HG03139 (cell line): ENCODE results near the gene CYP1A2.

Source experiments
- ATAC-seq: cut with Tn5 transposase; IDR thresholded peaks from one replicate; pipeline ENCODE4 v1.9.1; 2021; ENCODE audit not compliant: unreplicated experiment

The CYP1A2 gene

DNA sequence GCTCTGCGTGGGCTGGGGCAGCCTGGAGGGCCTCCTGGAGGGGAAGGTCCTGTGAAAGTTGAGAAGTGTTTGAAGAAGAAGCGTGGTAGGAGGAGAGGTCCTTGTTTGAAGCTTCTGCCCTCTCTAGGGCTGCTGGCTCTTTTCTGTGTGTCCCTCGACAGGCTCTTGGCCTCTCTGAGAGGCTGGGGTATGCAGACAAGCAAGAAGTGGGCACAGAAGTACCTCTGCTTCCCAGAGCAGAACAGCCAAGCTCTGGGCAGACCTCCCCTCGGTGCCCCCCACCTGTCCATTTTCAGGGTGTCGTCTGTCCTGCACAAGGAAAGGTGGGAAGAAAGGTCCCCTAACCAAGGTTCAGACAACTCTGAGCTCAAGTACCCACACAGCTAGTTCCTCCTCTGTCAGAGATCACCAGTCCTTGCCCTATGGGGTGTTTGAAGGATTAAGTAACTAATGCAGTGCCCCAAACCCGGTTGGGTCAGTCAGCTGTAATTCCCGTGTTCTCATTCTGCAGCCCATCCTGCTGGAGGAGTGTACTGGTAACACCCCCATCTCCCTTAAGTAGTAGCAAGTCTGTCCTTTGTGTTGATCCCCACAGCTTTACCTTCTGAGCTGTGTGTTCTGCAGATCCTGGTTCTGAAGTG, 39.5 kb downstream of the CYP1A2 start:
- peak; percentile 1 for ATAC-seq

GRCh38 chr15:74788683-74789151, 40.1 kb downstream of the CYP1A2 start:
- ATAC-seq: peak; percentile 30

DNA sequence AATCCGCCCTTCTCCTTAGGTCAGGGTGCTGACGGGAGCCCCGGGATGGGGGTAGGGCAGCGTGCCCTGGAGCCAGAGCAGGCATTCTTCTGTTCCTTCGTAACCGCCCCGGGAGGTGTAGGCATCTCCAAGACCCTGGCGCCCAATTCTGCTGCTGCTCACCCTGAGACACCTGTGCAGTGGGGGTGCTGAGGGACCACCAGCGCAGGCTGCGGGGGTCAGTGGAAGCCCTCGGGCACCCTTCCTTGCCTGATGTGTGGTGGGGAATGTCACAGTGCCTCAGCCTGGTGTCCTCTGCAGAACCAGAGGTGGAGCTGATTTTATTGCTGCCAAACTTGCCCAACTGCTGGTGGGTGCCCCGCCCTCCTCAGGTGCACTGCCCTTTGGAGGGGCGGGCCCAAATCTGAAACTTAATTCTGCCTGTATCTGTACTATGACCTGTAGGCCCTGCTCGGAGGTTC, 40.6 kb downstream of the CYP1A2 start:
- ATAC-seq: no peak

DNA sequence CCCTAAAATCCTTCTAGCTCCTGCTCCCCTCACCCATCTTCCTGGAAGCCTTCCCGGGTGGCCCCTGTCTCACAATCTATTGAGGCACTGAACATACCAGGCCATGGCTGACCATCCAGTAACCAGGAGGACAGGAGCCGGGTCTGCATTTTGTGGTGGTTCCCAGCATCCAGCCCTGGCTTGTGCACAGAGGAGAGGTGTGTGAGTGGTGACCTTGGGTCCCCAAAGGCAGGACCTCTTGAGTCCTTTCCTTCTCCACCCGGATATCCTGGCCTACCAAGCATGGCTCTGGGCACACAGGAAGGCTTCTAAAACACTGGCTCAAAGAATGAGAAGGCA, 41.1 kb downstream of the CYP1A2 start:
- ATAC-seq: no peak

DNA sequence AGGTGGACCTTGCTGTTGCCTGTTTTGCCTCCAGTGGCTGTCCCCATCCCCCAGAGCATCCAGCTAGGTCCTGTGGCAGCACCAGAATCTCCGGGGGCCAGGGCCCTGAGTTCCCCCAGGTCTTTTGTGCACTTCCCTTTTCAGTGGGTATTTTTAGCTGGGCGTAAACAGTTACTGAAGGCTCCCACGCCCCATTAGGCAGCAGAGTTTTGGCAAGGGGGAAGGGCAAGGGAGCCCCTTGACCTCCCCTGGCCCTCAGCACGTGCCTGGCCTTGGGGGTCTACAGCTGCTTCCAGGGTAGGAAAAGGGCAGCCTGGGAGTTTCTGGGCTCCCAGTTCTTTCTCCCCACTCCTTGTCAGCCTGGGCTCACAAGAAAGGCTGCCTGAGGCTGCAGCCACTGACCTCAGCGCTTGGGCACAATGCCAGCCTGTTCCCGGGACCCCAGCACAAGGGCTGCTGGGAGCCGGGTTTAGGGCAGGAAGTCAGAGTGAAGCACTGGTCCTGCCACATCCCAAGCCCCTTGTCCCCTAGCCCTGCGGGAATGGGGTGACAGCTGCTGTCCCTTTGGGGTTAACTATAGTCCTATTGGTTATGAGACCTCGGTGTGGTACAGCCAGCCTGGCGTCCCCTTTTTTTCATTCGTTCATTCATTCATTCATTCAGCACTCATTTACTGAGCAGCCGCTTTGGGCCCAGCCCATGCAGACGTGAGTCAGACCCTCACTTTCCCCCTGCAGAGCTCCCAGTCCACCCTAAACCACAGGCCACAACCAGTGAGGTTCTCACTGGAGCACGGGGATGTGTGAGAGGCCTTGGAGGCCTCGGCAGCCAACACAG, 41.7 kb downstream of the CYP1A2 start:
- no peak for ATAC-seq

DNA sequence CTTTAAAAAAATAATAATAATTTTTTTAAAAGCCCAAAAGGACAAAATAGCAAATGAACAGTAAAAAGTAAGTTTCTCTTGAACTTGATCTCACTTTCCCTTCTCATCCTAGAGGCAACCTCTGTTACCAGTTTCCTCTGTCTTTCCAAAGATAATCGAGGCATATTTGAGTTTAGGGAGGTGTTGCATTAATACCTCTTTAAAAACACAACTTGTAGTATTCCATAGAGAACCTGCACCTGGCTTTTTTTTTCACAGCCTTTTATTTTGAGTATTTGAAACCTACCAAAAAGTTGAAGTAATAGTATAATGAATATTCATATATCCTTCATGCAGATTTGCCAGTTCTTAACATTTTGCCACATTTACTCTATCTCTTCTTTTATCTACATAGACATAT, 42.4 kb downstream of the CYP1A2 start:
- no peak for ATAC-seq

DNA sequence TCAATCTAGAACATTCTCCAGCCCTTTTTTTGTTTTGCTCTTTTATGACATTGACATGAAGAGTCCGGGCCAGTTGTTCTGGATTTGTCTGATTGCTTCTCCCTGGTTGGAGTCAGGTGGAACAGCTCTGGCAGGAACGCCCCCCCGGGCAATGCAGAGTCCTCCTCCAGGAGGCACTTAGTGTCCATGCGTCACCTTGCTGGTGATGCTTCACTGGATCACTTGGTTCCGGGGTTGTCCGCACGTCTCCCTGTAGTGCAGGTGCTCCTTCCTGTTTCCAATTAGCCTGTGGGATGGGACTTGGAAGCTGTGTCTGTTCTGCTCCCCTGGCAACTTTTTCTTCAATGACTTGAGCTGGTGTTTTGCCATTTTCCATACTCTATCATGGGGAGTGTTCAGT, 43.0 kb downstream of the CYP1A2 start:
- no peak for ATAC-seq

GRCh38 chr15:74792227-74793016, 43.8 kb downstream of the CYP1A2 start:
- no peak for ATAC-seq

GRCh38 chr15:74793135-74794028, 44.7 kb downstream of the CYP1A2 start:
- no peak for ATAC-seq

- no peak for ATAC-seq
Measured at GRCh38 chr15:74794248-74794969, 45.8 kb downstream of the CYP1A2 start.

DNA sequence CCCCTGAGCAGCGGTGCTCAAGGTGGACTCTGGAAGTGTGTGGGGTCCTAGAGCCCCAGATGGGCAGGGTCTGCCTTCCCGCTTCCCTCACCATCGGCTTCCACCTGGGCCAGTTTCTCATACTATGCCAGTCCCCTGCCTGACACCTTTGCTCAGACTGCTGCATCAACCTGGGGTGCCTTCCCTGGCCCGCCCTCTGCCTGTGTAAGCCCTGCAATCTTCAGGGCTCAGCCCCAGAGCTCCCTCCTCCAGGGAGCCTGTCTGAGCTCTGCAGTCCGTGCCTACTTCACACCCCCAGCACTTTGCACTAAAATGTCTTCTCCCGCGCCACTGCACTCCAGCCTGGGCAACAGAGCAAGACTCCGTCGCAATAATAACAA, 46.3 kb downstream of the CYP1A2 start:
- no peak for ATAC-seq

- no peak for ATAC-seq
Measured at GRCh38 chr15:74795966-74796625, 47.5 kb downstream of the CYP1A2 start.

GRCh38 chr15:74798388-74799254, 50.0 kb downstream of the CYP1A2 start:
- no peak for ATAC-seq

DNA sequence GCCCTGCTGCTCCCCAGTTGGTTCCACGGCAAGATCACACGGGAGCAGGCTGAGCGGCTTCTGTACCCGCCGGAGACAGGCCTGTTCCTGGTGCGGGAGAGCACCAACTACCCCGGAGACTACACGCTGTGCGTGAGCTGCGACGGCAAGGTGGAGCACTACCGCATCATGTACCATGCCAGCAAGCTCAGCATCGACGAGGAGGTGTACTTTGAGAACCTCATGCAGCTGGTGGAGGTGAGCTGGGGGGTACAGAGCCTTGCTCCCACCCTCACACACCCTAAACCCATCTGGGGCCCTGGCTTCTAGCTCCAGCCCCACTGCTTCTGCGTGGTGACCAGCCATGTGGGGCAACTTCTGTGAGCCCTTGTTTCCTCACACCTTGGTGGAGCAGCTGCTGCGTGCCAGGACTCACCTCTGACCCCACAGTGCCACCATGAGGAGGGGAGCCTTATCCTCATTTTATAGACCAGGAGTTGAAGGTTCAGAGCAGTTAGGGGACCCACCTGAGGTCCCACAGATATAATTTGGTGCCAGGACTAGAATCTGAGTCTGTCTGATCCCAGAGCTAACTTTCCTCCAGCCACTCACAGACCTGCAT, 50.7 kb downstream of the CYP1A2 start:
- ATAC-seq: no peak

DNA sequence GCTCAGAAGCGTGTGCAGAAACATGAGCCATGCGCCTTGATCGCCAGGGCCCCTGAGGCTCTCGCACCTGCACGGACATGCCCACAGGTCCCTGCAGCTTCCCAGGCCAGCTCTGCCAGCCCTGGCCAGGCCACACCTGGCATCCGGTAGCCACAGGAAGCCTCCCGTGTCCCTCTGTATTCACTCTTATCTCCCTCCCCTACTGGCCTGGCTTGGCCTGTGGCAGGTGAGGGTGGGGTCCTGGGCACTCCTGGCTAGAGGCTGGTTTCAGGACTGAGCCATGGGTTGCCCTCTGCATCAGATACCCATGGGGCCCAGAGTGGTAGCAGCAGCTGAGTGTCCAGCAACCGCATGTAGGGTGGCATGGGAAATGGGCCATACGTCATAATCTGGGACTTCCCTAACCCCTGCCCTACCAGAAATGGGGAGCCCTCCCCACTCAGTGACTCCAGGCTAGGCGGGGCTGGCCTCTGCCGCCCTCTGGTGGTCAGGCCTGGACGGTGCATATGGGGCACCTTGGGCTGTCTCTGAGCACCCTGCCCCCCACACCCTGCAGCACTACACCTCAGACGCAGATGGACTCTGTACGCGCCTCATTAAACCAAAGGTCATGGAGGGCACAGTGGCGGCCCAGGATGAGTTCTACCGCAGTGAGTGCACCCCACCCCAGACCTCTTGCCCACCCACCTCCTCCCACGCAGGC, 51.4 kb downstream of the CYP1A2 start:
- ATAC-seq: no peak

GRCh38 chr15:74800559-74801094, 52.0 kb downstream of the CYP1A2 start:
- no peak for ATAC-seq

GRCh38 chr15:74801311-74801997, 52.8 kb downstream of the CYP1A2 start:
- ATAC-seq: no peak
